NAMALWA (cell line): ENCODE data around the gene FAM131B.
A peak's percentile ranks its signal among the peaks of the same experiment; 100 is the strongest.

Experiments used
- DNase-seq: peaks from one replicate; pipeline ENCODE4 v3.0.0-alpha.2; 2015; ENCODE audit warnings: low spot score

The FAM131B gene

GRCh38 chr7:143382791-143383641, 20.5 kb upstream of the FAM131B start:
- no peak for DNase-seq

GRCh38 chr7:143382126-143382790, 19.7 kb upstream of the FAM131B start:
- no peak for DNase-seq

- DNase-seq: no peak
Observed at GRCh38 chr7:143381427-143382125, 19.1 kb upstream of the FAM131B start.

GRCh38 chr7:143380646-143381426, 18.3 kb upstream of the FAM131B start, which contains the start of gene ZYX:
ZYX (plus strand) TSS chr7:143381345; CDS start chr7:143381572, 227 bp downstream.
- peak; percentile 41 for DNase-seq

- peak; percentile 87 for DNase-seq
Observed at GRCh38 chr7:143380260-143380645, 17.7 kb upstream of the FAM131B start.

GRCh38 chr7:143379611-143380259, 17.2 kb upstream of the FAM131B start:
- DNase-seq: no peak

GRCh38 chr7:143376396-143376795, 13.9 kb upstream of the FAM131B start:
- DNase-seq: no peak

- DNase-seq: no peak
Observed at GRCh38 chr7:143375298-143376034, 13.0 kb upstream of the FAM131B start.

- DNase-seq: no peak
Observed at GRCh38 chr7:143374561-143374960, 12.0 kb upstream of the FAM131B start.

GRCh38 chr7:143373255-143373794, 10.8 kb upstream of the FAM131B start:
- DNase-seq: no peak

- peak; percentile 28 for DNase-seq
Observed at GRCh38 chr7:143372070-143372469, 9.6 kb upstream of the FAM131B start.

GRCh38 chr7:143369678-143370651, 7.5 kb upstream of the FAM131B start:
- DNase-seq: no peak

- no peak for DNase-seq
Observed at GRCh38 chr7:143368387-143368786, 5.9 kb upstream of the FAM131B start.

- no peak for DNase-seq
Observed at GRCh38 chr7:143367972-143368371, 5.5 kb upstream of the FAM131B start.

- DNase-seq: no peak
Observed at GRCh38 chr7:143363016-143363937, 764 bp upstream of the FAM131B start.

- DNase-seq: no peak
Observed at GRCh38 chr7:143361552-143362130, 872 bp downstream of the FAM131B start.

- no peak for DNase-seq
Observed at GRCh38 chr7:143360788-143361551, 1.5 kb downstream of the FAM131B start.
